Stimulated activated CD4-positive, alpha-beta T cell treated with anti-CD3 and anti-CD28 coated beads, TNF-alpha, amount 100 ng/mL, for 1 hour (primary cell): Measurements from ENCODE around the gene KCNJ16.

Experiments
- DNase-seq, 3 donors: peaks; one replicate each; pipeline ENCODE4 v3.0.0-alpha.2; 2020; ENCODE audit warnings: low read depth in 3 of 3, low spot score in 1 of 3

KCNJ16 gene

GRCh38 chr17:70095455-70095854, 20.4 kb downstream of the KCNJ16 start:
- DNase-seq: no peak

GRCh38 chr17:70096861-70097260, 21.8 kb downstream of the KCNJ16 start:
- no peak for DNase-seq

GRCh38 chr17:70098030-70098429, 23.0 kb downstream of the KCNJ16 start:
- no peak for DNase-seq

- no peak for DNase-seq
Measured at GRCh38 chr17:70099294-70099693, 24.3 kb downstream of the KCNJ16 start.

- DNase-seq: no peak
Measured at GRCh38 chr17:70099884-70100283, 24.9 kb downstream of the KCNJ16 start.

- no peak for DNase-seq
Measured at GRCh38 chr17:70100983-70101382, 26.0 kb downstream of the KCNJ16 start.

- no peak for DNase-seq
Measured at GRCh38 chr17:70102531-70102930, 27.5 kb downstream of the KCNJ16 start.

GRCh38 chr17:70104791-70105523, 29.9 kb downstream of the KCNJ16 start:
- no peak for DNase-seq

- no peak for DNase-seq
Measured at GRCh38 chr17:70105641-70106040, 30.6 kb downstream of the KCNJ16 start.

GRCh38 chr17:70106551-70106950, 31.5 kb downstream of the KCNJ16 start:
- no peak for DNase-seq

- DNase-seq: no peak
Measured at GRCh38 chr17:70107441-70107840, 32.4 kb downstream of the KCNJ16 start.

- no peak for DNase-seq
Measured at GRCh38 chr17:70107904-70108565, 33.0 kb downstream of the KCNJ16 start.

GRCh38 chr17:70109497-70109896, 34.5 kb downstream of the KCNJ16 start:
- no peak for DNase-seq

GRCh38 chr17:70110443-70110880, 35.4 kb downstream of the KCNJ16 start:
- DNase-seq: no peak

GRCh38 chr17:70111201-70111600, 36.2 kb downstream of the KCNJ16 start:
- no peak for DNase-seq

GRCh38 chr17:70114405-70114804, 39.4 kb downstream of the KCNJ16 start:
- no peak for DNase-seq

GRCh38 chr17:70115126-70115525, 40.1 kb downstream of the KCNJ16 start:
- DNase-seq: no peak

GRCh38 chr17:70116919-70117318, 41.9 kb downstream of the KCNJ16 start:
- no peak for DNase-seq

GRCh38 chr17:70119545-70119944, 44.5 kb downstream of the KCNJ16 start:
- no peak for DNase-seq

GRCh38 chr17:70119983-70120382, 45.0 kb downstream of the KCNJ16 start:
- no peak for DNase-seq

GRCh38 chr17:70120425-70120824, 45.4 kb downstream of the KCNJ16 start:
- no peak for DNase-seq

- no peak for DNase-seq
Measured at GRCh38 chr17:70121126-70121525, 46.1 kb downstream of the KCNJ16 start.

GRCh38 chr17:70123193-70123592, 48.2 kb downstream of the KCNJ16 start:
- DNase-seq: no peak
